ENCODE measurements around the gene AHSA1. TPM values are rescaled to one million over a fixed set of nuclear protein-coding genes. Genes with fewer than 3 reads are reported as not detected.

Gene AHSA1
- total and polyA plus RNA-seq, 10 of the 15 experiments (the other 5 are each of a cell fraction or from before 2014, with no cell fraction given) = 51.8 to 295 (median 201) TPM

- TF ChIP-seq ZNF274 (IDR thresholded peaks at IDR 0.05; ENCODE audit: insufficient read depth, insufficient read length) (no peak), ZBTB11 (CRISPR knock-in tag; IDR thresholded peaks at IDR 0.05) (no peak), IKZF1 (conservative IDR thresholded peaks at IDR 0.05) (no peak), IRF4 (IDR thresholded peaks at IDR 0.05; ENCODE audit: low read depth, low read length) (no peak), ASH2L (IDR thresholded peaks at IDR 0.05; ENCODE audit: borderline replicate concordance, low read depth) (no peak), SKIL (IDR thresholded peaks at IDR 0.05; ENCODE audit: low read depth, poor library complexity, severe bottlenecking) (no peak), USF2 (IDR thresholded peaks at IDR 0.05; ENCODE audit: borderline replicate concordance, low read depth, low read length) (no peak), JUNB (IDR thresholded peaks at IDR 0.05) (no peak), TCF12 (IDR thresholded peaks at IDR 0.05; ENCODE audit: low read depth, low read length) (no peak), SUZ12 (IDR thresholded peaks at IDR 0.05; ENCODE audit: unreplicated experiment) (no peak), SIX5 (IDR thresholded peaks at IDR 0.05; ENCODE audit: low read depth, low read length, severe bottlenecking) (no peak), NFIC (IDR thresholded peaks at IDR 0.05; ENCODE audit: low read depth, low read length) (no peak), MYB (IDR thresholded peaks at IDR 0.05; ENCODE audit: borderline replicate concordance, low read depth, low read length) (no peak)
- SMC1A ChIA-PET (ENCODE audit: uncharacterized antibody, unreplicated experiment) = no interaction called here
- Histone ChIP-seq H3K4me3 (no peak overlapping the region), H3K36me3 (ENCODE audit: control insufficient read depth in 2 of 2, insufficient read depth in 2 of 2, low read length in 1 of 2) (peaks cover under 1% of the 10 kb centered on the region in 2 experiments; a peak in 1 of 4 replicates), H3K9ac (ENCODE audit: control insufficient read depth, insufficient read depth, low read length) (no peak overlapping the region), H3K4me2 (ENCODE audit: control insufficient read depth, insufficient read depth) (no peak overlapping the region), H4K20me1 (ENCODE audit: control insufficient read depth, insufficient read depth) (no peaks in the 10 kb centered on the region), H2AFZ (ENCODE audit: control insufficient read depth, low read depth, low read length) (no peak overlapping the region), H3K4me1 (ENCODE audit: control insufficient read depth, insufficient read depth, low read length) (peaks cover 8% of the 10 kb centered on the region), H3K9me3 (replicated peaks; ENCODE audit: control insufficient read depth, insufficient read depth, low read length) (no peaks in the 10 kb centered on the region), H3K79me2 (ENCODE audit: control insufficient read depth, insufficient read depth, low read length) (no peaks in the 10 kb centered on the region), H3K27me3 (replicated peaks in 1 of 2; ENCODE audit: control insufficient read depth in 2 of 2, insufficient read depth in 2 of 2, low read length in 1 of 2) (no peaks in the 10 kb centered on the region; a peak in 1 of 4 replicates), H3K27ac (ENCODE audit: control insufficient read depth, insufficient read depth) (no peak overlapping the region)
- RAD21 ChIA-PET (ENCODE audit: unreplicated experiment) = no interaction called here
- POLR2A ChIA-PET = no interaction called here
- WGBS (ENCODE audit: insufficient coverage, insufficient replicate concordance, low lambda C conversion rate, missing lambda C conversion rate) = 56% methylated on average over 9 of the region's 9 CpGs
- no TSS peak for BruUV-seq (replicated peaks)
- DNase-seq (ENCODE audit: low read depth, low spot score) (no peak), FAIRE-seq (no peak), ATAC-seq (no peak)
- in situ Hi-C loops (cut with MboI) = no loop called here
- intact Hi-C loops (cut with micrococcal nuclease; ENCODE audit: unreplicated experiment) = no loop called here
- CTCF ChIA-PET = interaction anchor here (0.8 kb wide), 1 partner anchor 72 kb away, joined by 3 read pairs; no protein-coding TSS in a partner anchor
Measured at GRCh38 chr14:77474479-77475177, 16.7 kb downstream of the AHSA1 start.

All from GM12878 (cell line).